C4-2B (cell line): ENCODE results near the gene MLX.

Experiments used
- H3K27ac ChIP-seq: fragments of 450-650 bp; 2 replicates; pipeline ENCODE4 v1.5.1; 2017
- ZFX ChIP-seq: fragments of 450-650 bp; IDR thresholded peaks from 2 replicates; pipeline ENCODE4 v1.6.1; 2017
- TF ChIP-seq, protein P1 (sequence below): fragments of 450-650 bp; conservative IDR thresholded peaks from 2 replicates; pipeline ENCODE4 v1.5.1; 2017; ENCODE audit warnings: mild to moderate bottlenecking

The MLX gene

GRCh38 chr17:42521036-42521435 lies 45.9 kb upstream of the MLX start:
- no peak for TF ChIP-seq ZFX
- TF ChIP-seq, protein P1, sequence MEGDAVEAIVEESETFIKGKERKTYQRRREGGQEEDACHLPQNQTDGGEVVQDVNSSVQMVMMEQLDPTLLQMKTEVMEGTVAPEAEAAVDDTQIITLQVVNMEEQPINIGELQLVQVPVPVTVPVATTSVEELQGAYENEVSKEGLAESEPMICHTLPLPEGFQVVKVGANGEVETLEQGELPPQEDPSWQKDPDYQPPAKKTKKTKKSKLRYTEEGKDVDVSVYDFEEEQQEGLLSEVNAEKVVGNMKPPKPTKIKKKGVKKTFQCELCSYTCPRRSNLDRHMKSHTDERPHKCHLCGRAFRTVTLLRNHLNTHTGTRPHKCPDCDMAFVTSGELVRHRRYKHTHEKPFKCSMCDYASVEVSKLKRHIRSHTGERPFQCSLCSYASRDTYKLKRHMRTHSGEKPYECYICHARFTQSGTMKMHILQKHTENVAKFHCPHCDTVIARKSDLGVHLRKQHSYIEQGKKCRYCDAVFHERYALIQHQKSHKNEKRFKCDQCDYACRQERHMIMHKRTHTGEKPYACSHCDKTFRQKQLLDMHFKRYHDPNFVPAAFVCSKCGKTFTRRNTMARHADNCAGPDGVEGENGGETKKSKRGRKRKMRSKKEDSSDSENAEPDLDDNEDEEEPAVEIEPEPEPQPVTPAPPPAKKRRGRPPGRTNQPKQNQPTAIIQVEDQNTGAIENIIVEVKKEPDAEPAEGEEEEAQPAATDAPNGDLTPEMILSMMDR = no peak
- H3K27ac ChIP-seq = no peak overlapping the region

GRCh38 chr17:42521666-42522262 lies 45.1 kb upstream of the MLX start:
- no peak for TF ChIP-seq ZFX
- TF ChIP-seq, protein P1 = no peak
- no peak overlapping the region for H3K27ac ChIP-seq

DNA sequence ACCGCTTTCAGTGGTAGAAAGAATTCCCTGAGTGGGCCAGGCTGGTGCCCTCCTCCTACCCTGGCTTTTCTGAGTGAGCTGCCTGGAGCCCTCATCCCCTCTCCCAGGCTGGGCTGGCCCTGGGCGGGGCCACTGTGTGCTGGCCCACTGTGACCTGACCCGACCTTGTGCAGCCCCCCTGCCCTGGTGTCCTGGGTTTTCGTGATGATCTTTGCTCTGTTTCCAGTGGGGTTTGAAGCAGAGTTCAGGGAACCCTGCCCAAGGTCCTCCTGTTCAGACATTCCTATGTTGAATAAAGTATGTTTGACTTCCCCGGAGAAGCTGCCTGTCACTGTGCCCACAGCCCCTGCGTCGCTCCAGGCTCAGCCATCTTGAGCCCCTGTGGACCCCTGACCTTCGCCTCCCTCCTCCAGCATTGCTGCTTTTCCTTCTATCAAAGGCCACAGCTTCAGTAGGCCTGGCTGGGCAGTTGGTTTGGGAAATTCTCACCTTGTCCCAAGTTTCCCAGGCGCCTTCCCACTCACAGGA lies 44.6 kb upstream of the MLX start:
- no peak overlapping the region for H3K27ac ChIP-seq
- no peak for TF ChIP-seq ZFX
- TF ChIP-seq, protein P1 = no peak

GRCh38 chr17:42522798-42523278 lies 44.1 kb upstream of the MLX start:
- TF ChIP-seq ZFX = no peak
- TF ChIP-seq, protein P1 = no peak
- no peak overlapping the region for H3K27ac ChIP-seq

- H3K27ac ChIP-seq = no peak overlapping the region
- no peak for TF ChIP-seq ZFX
- TF ChIP-seq, protein P1 = no peak
These were observed 41.7 kb upstream of the MLX start for GRCh38 chr17:42525221-42525620.

DNA sequence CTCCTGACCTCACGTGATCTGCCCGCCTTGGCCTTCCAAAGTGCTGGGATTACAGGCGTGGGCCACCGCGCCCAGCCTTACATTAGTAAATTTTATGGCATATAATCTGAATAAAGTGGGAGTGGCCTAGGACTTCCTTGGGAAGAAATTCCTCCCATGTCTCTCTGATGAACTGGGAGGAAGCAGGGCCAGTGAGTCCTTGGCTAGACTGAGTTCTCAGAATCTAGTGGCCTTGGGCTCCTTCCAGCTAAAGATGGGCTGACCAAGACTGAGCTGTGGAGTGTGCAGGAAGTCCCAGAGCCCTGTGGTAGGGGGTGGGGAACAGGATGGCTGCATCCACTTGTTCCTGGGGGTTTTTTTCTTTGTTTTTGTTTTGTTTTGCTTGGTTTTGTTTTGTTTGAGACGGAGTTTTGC lies 40.9 kb upstream of the MLX start:
- TF ChIP-seq ZFX = no peak
- TF ChIP-seq, protein P1 = no peak
- no peak overlapping the region for H3K27ac ChIP-seq

DNA sequence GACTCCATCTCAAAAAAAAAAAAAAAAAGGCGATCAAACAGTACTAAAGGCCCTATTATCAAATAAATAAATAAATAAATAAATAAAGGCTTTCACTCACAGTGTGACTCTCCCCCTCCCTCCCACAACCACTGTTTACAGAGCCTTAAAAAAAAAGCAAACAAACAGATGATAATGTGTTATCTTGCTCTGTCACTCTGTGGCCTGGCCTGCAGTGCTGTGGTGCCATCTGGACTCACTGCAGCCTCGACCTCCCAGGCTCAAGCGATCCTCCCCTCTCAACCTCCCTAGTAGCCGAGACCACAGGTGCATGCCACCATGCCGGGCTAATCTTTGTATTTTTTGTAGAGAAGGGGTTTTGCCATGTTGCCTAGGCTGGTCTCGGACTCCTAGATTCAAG lies 39.0 kb upstream of the MLX start:
- no peak overlapping the region for H3K27ac ChIP-seq
- TF ChIP-seq ZFX = no peak
- TF ChIP-seq, protein P1 = no peak
